ENCODE measurements around the gene MYLIP. TPM values are rescaled to one million over a fixed set of nuclear protein-coding genes. Genes with fewer than 3 reads are reported as not detected.

The MYLIP gene
- total and polyA plus RNA-seq, 2 donors from 2014 or later = 27.1 to 52.8 TPM

- no peak overlapping the region for H3K4me3 ChIP-seq (ENCODE audit: low read length in 3 of 3)
- no peak for FAIRE-seq
- no peak overlapping the region for H3K9ac ChIP-seq (ENCODE audit: low read length in 3 of 3)
- intact Hi-C loops (cut with DNase I) = no loop called here
- no peaks in the 10 kb centered on the region for H3K27me3 ChIP-seq (ENCODE audit: control insufficient read depth, insufficient read depth, low read length)
- H3K27ac ChIP-seq (ENCODE audit: low read depth in 2 of 2, low read length in 2 of 2) = no peak overlapping the region
- H3K9me3 ChIP-seq (ENCODE audit: control insufficient read depth in 2 of 3, insufficient read depth in 1 of 3, low read length in 3 of 3) = no peaks in the 10 kb centered on the region
- H3K36me3 ChIP-seq (ENCODE audit: control insufficient read depth in 2 of 3, insufficient read depth in 3 of 3, low read length in 3 of 3) = no peaks in the 10 kb centered on the region
- DNase-seq = no peak
- no peak for TF ChIP-seq CTCF (IDR thresholded peaks at IDR 0.05; ENCODE audit: borderline replicate concordance, extremely low read depth, insufficient read depth)
- no peaks in the 10 kb centered on the region for H3K4me1 ChIP-seq (ENCODE audit: control insufficient read depth in 2 of 3, insufficient read depth in 2 of 3, low read depth in 1 of 3, low read length in 3 of 3)
These were observed 1.4 kb upstream of the MYLIP start for GRCh38 chr6:16127471-16127870.

GRCh38 chr6:16129623-16130401, 926 bp downstream of the MYLIP start:
- peak overlapping the region; percentile 96 to 97 for H3K27ac ChIP-seq (ENCODE audit: low read depth in 2 of 2, low read length in 2 of 2)

GRCh38 chr6:16130437-16130891, 1.6 kb downstream of the MYLIP start:
- H3K27me3 ChIP-seq (ENCODE audit: control insufficient read depth, insufficient read depth, low read length) = no peaks in the 10 kb centered on the region
- H3K9ac ChIP-seq (ENCODE audit: low read length in 3 of 3) = peak overlapping the region; percentile 2 to 72 (median 71)
- H3K4me3 ChIP-seq (ENCODE audit: low read length in 3 of 3) = peak overlapping the region; percentile 74 to 95 (median 77)
- no peak for TF ChIP-seq CTCF (IDR thresholded peaks at IDR 0.05; ENCODE audit: borderline replicate concordance, extremely low read depth, insufficient read depth)
- H3K9me3 ChIP-seq (ENCODE audit: control insufficient read depth in 2 of 3, insufficient read depth in 1 of 3, low read length in 3 of 3) = no peaks in the 10 kb centered on the region
- H3K4me1 ChIP-seq (ENCODE audit: control insufficient read depth in 2 of 3, insufficient read depth in 2 of 3, low read depth in 1 of 3, low read length in 3 of 3) = peaks cover 0 to 24% (median 7%) of the 10 kb centered on the region in 3 donors
- FAIRE-seq = no peak
- intact Hi-C loops (cut with DNase I) = no loop called here
- DNase-seq = peak in 4 of 5 donors; percentile 54 to 89 (median 78)
- H3K36me3 ChIP-seq (ENCODE audit: control insufficient read depth in 2 of 3, insufficient read depth in 3 of 3, low read length in 3 of 3) = no peaks in the 10 kb centered on the region
- H3K27ac ChIP-seq (ENCODE audit: low read depth in 2 of 2, low read length in 2 of 2) = peak overlapping the region; percentile 96 to 97

More at GRCh38 chr6:16129623-16130401, 926 bp downstream of the MYLIP start:
- Histone ChIP-seq H3K36me3 (ENCODE audit: control insufficient read depth in 2 of 3, insufficient read depth in 3 of 3, low read length in 3 of 3) (no peaks in the 10 kb centered on the region), H3K4me3 (ENCODE audit: low read length in 3 of 3) (peak overlapping the region; percentile 74 to 95 (median 77)), H3K27me3 (ENCODE audit: control insufficient read depth, insufficient read depth, low read length) (no peaks in the 10 kb centered on the region), H3K4me1 (ENCODE audit: control insufficient read depth in 2 of 3, insufficient read depth in 2 of 3, low read depth in 1 of 3, low read length in 3 of 3) (peaks cover 0 to 20% (median under 1%) of the 10 kb centered on the region in 3 donors), H3K9ac (ENCODE audit: low read length in 3 of 3) (peak overlapping the region; percentile 2 to 72 (median 71)), H3K9me3 (ENCODE audit: control insufficient read depth in 2 of 3, insufficient read depth in 1 of 3, low read length in 3 of 3) (no peaks in the 10 kb centered on the region)
- TF ChIP-seq CTCF (IDR thresholded peaks at IDR 0.05; ENCODE audit: borderline replicate concordance, extremely low read depth, insufficient read depth) = no peak
- DNase-seq = peak; percentile 31 to 85 (median 64)
- intact Hi-C loops (cut with DNase I) = no loop called here
- no peak for FAIRE-seq

Data from kidney (tissue), 14 donors.